Right ventricle myocardium inferior (tissue), 1 donor: ENCODE data around the gene RFLNA. TPM values are rescaled to one million over a fixed set of nuclear protein-coding genes. Genes with fewer than 3 reads are reported as not detected.

Experiments
- ATAC-seq: fragments of 200-7000 bp; cut with Tn5 transposase; one replicate; pipeline ENCODE4 v1.9.1; 2020; ENCODE audit warnings: mild to moderate bottlenecking, moderate library complexity
- DNase-seq: peaks from one replicate; pipeline ENCODE4 v3.0.0; 2021; ENCODE audit errors: missing footprints
- intact Hi-C: fragments of 100-400 bp; cut with DNase I; formaldehyde crosslinking; loops from one replicate; pipeline ENCODE4 v1.11.0; 2022
- total RNA-seq: library from RNA; stranded (reverse); fragmentation: NEBNext Ultra II Directional; extraction: Animal tissue kit (Norgen Biotek cat#: 25700); gene quantifications from one replicate; pipeline ENCODE4 v1.2.1, GENCODE V29; 2021
- donor health status: DM: no; HTN: yes; CAD: no; lungs with severe emphysema.

The RFLNA gene
- total RNA-seq, 1 donor from 2014 or later = 0.19 TPM

GRCh38 chr12:124328636-124329035, 33.7 kb downstream of the RFLNA start:
- intact Hi-C loops = loop anchor here (2.0 kb wide), 1 partner anchor 442 kb away; no protein-coding TSS in a partner anchor
- ATAC-seq = no peak

DNA sequence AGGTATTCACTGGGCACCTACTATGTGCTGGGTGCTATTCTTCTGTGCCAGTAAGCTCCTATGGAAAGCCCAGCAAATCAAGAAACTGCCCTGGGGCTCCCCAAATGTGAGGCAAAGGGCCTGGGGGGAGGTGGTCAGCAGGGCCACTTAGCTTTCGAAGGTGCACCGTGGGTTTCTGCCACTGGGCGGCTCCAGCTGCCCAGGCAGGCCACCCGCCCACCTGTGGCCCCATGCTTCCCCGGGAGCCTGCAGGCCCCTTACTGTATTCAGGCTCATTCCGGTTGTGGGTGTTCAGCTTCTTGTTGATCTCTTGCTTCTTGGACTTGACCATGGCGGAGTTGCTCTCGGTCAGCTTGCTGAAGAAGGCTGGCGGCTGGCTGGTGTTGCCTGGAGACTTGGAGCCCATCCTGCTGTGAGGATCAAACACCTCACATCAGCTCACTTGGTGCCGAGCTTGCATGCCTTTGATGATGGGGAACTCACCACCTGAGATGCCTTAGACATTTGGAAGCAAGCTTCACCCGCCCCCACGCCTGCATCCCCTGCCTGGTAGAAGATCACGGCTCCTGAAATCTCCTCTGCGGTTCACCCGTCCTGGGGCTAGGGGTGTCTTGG, 37.3 kb downstream of the RFLNA start:
- intact Hi-C loops = no loop called here
- DNase-seq = no peak
- ATAC-seq = no peak

More at GRCh38 chr12:124328636-124329035, 33.7 kb downstream of the RFLNA start:
- DNase-seq = no peak

GRCh38 chr12:124332900-124333299, 38.0 kb downstream of the RFLNA start:
- DNase-seq = no peak
- no peak for ATAC-seq
- intact Hi-C loops = no loop called here

DNA sequence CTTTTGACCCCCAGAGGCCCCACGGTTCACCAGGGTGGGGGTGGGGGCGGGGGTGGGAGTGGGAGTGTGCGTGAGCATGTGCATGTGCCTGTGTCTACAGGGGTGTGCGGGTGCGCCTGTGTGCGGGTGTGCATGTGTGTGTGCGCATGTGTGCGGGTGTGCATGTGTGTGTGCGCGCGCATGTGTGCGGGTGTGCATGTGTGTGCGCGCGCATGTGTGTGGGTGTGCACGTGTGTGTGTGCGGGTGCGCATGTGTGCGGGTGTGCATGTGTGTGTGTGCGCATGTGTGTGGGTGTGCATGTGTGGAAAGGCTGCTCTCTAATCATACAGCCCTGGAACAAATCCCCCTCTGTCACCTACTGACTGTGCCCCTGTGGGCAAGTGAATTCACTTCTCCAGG, 38.8 kb downstream of the RFLNA start:
- intact Hi-C loops = no loop called here
- ATAC-seq = no peak
- no peak for DNase-seq

- intact Hi-C loops = no loop called here
- no peak for DNase-seq
- no peak for ATAC-seq
Observed at GRCh38 chr12:124334266-124334665, 39.4 kb downstream of the RFLNA start.

DNA sequence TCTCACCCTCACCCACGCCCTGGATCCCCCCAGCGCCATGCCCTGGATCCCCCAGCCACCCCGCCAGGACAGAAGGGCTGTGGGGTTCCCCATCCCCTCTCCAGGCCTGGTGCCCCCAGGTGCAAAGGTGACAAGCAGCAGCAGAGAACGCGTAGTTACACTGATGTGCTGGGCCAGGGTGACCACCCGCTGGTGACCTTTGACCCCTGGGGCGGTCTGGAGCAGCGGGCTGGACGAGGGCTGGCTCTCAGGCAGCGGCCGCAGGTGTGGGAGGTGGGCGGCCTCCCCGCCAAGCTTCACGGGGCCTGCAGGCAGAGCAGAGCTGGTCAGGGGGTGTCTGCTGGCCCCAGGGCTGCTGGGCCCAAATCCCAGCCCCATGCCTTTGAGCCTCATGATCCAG, 40.1 kb downstream of the RFLNA start:
- ATAC-seq = no peak

DNA sequence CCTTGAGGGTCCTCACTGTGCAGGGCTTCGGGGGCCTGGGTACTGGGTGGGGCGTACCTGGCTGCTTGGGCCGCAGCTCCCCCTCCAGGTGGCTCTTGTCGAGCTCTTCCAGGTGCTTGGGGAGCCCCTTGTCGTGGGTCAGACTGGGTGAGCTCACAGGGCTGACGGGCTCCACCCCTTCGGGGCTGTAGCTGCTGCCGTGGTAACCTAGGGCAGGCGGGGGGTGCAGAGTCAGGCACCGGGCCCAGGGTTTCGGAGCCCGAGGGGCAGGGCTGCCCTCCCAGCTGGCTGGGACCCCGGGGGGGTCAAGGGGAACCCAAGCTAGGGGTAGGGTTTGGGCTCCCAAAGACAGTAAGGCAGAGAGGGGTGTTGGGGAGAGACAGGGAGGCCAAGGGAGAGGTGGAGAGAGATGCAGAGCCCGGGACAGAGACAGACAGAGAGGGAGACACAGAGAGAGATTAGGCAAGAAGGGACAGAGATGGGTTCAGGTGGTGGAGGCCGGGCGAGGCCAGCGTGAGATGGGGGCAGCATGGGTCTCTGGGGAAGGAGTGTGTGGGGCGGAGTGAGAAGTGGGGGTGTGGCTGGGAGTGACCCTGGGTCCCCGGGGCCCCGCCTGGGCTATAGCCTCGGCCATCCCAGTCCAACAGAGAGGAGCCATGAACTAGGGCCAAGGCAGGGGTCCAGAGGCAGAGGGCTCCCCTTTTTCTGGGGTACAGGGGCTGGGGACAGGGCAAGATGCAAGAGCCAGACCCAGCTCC, 40.7 kb downstream of the RFLNA start:
- DNase-seq (no peak), ATAC-seq (no peak)
- intact Hi-C loops = no loop called here

More for the DNA sequence above, 40.1 kb downstream of the RFLNA start:
- DNase-seq = no peak
- intact Hi-C loops = no loop called here

GRCh38 chr12:124336184-124336437, 41.2 kb downstream of the RFLNA start:
- intact Hi-C loops = no loop called here
- no peak for DNase-seq
- no peak for ATAC-seq

GRCh38 chr12:124336742-124337520, 42.0 kb downstream of the RFLNA start:
- ATAC-seq = no peak
- intact Hi-C loops = no loop called here
- DNase-seq = no peak

DNA sequence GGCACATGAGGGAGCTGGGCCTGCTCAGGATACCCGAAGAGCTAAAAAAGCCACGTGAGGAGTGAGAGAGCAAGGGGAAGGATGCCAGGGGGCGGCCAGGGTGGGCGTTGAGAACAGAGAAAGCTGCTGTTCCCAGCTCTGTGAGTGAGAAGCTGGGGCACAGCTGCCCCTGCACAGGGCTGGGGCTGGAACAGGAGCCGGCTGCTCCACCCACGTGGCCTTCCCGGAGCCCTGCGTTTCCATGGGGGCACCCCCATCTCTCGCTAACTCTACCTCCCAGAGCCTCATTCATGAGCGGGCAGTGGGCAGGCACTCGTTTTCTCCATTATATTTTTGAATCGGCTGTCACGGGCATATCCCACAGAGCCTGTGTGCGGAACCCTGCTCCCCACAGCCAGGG, 42.7 kb downstream of the RFLNA start:
- intact Hi-C loops = no loop called here
- DNase-seq (no peak), ATAC-seq (no peak)

GRCh38 chr12:124338448-124338847, 43.6 kb downstream of the RFLNA start:
- DNase-seq (no peak), ATAC-seq (no peak)
- intact Hi-C loops = no loop called here

- intact Hi-C loops = no loop called here
- ATAC-seq = no peak
- DNase-seq = no peak
Observed at GRCh38 chr12:124338876-124339603, 44.1 kb downstream of the RFLNA start.

- DNase-seq (no peak), ATAC-seq (no peak)
- intact Hi-C loops = no loop called here
Observed at GRCh38 chr12:124340080-124340900, 45.4 kb downstream of the RFLNA start.

DNA sequence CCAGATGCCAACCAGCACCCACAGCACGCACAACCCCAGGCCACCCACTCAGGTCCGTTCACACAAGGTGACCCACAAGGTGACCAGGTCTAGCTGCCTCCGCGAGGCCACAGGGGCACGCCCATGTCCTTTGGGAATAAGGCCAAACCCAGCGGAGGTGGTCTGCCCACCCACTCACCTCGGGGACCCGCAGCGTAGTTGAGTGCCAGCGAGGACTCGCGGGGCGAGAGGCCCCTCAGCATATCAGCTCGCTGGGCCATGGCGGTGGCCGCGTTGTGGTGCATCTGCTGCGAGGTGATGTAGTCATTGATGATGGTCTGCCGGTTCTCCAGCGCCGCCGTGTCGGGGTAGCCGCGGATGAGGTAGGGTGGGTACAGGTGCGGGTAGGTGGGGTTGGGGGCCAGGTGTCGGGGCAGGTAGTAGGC, 46.8 kb downstream of the RFLNA start:
- DNase-seq = no peak
- intact Hi-C loops = no loop called here
- ATAC-seq = no peak

DNA sequence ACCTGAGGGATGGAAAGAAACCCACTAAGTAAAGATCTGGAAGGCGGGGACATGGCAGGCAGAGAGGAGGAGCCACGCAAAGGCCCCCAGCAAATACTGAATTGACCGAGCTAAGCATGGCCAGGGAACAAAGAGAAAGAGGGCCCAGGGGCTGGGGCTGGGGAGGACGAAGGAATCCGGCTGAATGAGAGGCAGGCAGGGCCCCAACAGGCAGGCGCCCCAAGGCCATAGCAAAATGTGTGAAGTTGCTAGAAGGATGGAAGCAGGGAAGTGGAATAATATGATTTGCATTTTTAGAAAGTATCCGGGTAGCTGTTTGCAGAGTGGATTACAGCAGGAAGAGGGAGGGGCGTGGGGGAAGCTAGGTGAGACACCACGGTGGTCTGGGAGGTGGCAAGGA, 49.1 kb downstream of the RFLNA start:
- no peak for ATAC-seq
- intact Hi-C loops = no loop called here

GRCh38 chr12:124344526-124344925, 49.6 kb downstream of the RFLNA start:
- no peak for ATAC-seq
- intact Hi-C loops = no loop called here
- no peak for DNase-seq

More for the DNA sequence above, 49.1 kb downstream of the RFLNA start:
- no peak for DNase-seq

- intact Hi-C loops = no loop called here
- ATAC-seq (no peak), DNase-seq (no peak)
Observed at GRCh38 chr12:124345795-124346194, 50.9 kb downstream of the RFLNA start.

DNA sequence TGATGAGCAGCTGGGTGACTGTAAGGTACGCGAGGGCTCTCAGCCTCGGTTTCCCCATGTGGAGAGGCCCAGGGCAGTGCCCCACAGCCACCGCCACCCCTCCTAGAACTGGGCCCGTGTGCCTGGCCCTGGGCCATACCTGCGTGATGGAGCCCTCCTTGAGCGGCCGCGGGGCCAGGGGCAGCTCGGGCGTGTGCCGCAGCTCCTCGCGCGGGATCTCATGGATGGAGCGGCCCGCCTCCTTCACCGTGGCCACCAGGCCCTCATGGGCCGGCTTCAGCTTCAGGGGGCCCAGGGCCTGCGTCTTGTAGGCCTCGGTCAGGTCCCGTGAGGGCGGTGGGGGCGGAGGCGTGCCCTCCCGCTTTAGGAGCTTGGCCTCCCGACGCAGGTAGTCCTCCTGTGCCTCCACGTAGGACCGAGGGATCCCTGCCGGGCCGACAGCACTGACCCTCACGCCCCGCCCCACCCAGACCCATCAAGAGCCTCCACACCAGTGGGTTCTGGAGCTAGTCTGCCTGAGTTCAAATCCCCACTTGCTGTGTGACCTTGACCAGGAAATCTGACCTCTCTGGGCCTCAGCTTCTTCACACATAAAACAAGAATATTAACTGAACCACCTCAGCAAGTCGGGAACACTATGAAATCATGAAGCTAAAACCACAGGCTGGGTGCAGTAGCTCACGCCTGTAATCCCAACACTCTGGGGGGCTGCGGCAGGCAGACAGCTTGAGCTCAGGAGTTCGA, 51.7 kb downstream of the RFLNA start:
- intact Hi-C loops = no loop called here
- DNase-seq = no peak

More for the DNA sequence above, 51.7 kb downstream of the RFLNA start:
- no peak for ATAC-seq
